Measurements from ENCODE around the gene PLCXD3.
"Not testable (repeated sequence)": the region's sequence is repeated elsewhere in the genome, so short reads cannot be mapped to it uniquely, and the experiment has no call there.

Gene PLCXD3

DNA sequence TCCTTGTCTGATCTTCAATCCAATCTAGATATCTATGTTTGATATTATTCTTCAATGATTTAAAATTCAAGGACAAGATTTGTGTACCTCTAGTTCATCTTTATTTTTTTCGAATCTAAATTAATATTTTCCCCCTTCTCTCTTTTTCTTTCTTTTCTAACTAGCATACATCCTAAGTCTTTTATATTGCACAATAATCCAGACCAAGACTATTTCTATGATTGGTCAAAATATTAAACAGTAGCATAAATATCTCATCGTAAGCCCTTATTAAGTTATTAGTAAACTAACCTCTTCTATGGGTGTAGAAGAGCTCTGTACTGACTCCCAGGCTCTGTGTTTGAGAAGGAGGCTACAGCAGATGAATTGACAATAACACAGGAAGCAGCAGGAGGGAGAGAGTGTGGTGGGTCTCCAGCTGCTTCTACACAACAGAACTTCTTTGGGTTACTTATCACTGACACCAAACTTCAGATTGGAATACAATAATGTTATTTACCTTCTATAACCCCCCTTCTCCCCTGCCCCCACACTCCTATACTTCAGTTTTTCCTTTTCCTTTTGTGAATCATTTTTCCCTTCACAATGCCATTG is 11.9 kb upstream of the PLCXD3 start:
- TF ChIP-seq POLR2AphosphoS5 (IDR thresholded peaks at IDR 0.05; ENCODE audit: low read depth, low read length), result no peak
- no peak for TF ChIP-seq TAF1 (IDR thresholded peaks at IDR 0.05; ENCODE audit: borderline replicate concordance, low read depth, low read length)
- TF ChIP-seq POLR2A (IDR thresholded peaks at IDR 0.05; ENCODE audit: low read depth, low read length), result no peak
- DNase-seq (ENCODE audit: insufficient read length) (no peak), FAIRE-seq (no peak)

- no peak for FAIRE-seq
- DNase-seq (ENCODE audit: insufficient read length), result no peak
These were observed 9.4 kb upstream of the PLCXD3 start for GRCh38 chr5:41519801-41520200.

GRCh38 chr5:41517909-41518308 is 7.5 kb upstream of the PLCXD3 start:
- DNase-seq (ENCODE audit: insufficient read length) (no peak), FAIRE-seq (no peak)
- TF ChIP-seq TAF1 (IDR thresholded peaks at IDR 0.05; ENCODE audit: borderline replicate concordance, low read depth, low read length) (no peak), POLR2A (IDR thresholded peaks at IDR 0.05; ENCODE audit: low read depth, low read length) (no peak), POLR2AphosphoS5 (IDR thresholded peaks at IDR 0.05; ENCODE audit: low read depth, low read length) (no peak)

More at GRCh38 chr5:41519801-41520200, 9.4 kb upstream of the PLCXD3 start:
- TF ChIP-seq POLR2A (IDR thresholded peaks at IDR 0.05; ENCODE audit: low read depth, low read length) (no peak), TAF1 (IDR thresholded peaks at IDR 0.05; ENCODE audit: borderline replicate concordance, low read depth, low read length) (no peak), POLR2AphosphoS5 (IDR thresholded peaks at IDR 0.05; ENCODE audit: low read depth, low read length) (no peak)

GRCh38 chr5:41511241-41511640 is 840 bp upstream of the PLCXD3 start:
- DNase-seq (ENCODE audit: insufficient read length), result no peak
- FAIRE-seq, result no peak
- TF ChIP-seq POLR2AphosphoS5 (IDR thresholded peaks at IDR 0.05; ENCODE audit: low read depth, low read length) (no peak), POLR2A (IDR thresholded peaks at IDR 0.05; ENCODE audit: low read depth, low read length) (no peak), TAF1 (IDR thresholded peaks at IDR 0.05; ENCODE audit: borderline replicate concordance, low read depth, low read length) (no peak)

DNA sequence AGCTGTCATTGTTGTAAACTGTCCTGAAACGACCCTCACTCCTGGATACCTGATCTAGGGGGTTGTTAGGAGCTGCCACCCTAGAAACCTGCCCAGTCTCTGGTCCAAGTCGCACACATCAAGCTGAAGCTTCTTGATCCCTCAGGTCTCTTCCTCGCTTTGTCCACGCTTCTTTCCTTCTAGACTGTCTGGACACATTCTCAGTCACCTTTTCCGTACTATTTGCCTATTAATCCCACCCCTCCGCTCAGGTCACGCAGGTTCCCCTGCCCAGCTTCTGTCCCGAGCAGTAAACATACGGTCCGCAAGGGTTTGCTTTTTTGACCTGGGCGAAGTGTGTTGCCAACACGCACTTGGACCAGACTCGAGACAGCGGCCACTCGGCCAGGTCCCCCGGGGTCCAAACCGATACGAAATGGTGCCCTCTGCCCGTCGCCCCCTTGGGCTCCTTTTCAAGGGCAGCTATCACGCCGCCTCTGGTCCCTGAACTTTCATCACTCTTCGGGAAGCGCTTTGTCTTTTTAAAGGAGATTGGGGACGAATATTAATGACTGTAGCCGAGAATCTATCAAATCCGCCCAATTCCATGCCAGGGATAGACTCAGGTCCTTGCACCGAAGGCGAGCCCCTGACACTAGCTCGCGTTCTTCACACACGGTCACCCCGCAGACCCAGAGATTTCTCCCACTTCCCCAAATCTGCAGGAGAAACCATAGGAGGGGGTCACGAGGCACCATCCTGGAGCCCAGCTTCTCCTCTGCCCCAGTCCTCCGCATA is 814 bp downstream of the PLCXD3 start:
- no peak for TF ChIP-seq POLR2A (IDR thresholded peaks at IDR 0.05; ENCODE audit: low read depth, low read length)
- TF ChIP-seq TAF1 (IDR thresholded peaks at IDR 0.05; ENCODE audit: borderline replicate concordance, low read depth, low read length), result no peak
- TF ChIP-seq POLR2AphosphoS5 (IDR thresholded peaks at IDR 0.05; ENCODE audit: low read depth, low read length), result no peak
- DNase-seq (ENCODE audit: insufficient read length), result no peak
- FAIRE-seq, result no peak

- no peak for FAIRE-seq
- DNase-seq (ENCODE audit: insufficient read length), result no peak
- no peak for TF ChIP-seq POLR2AphosphoS5 (IDR thresholded peaks at IDR 0.05; ENCODE audit: low read depth, low read length)
- TF ChIP-seq POLR2A (IDR thresholded peaks at IDR 0.05; ENCODE audit: low read depth, low read length), result no peak
- no peak for TF ChIP-seq TAF1 (IDR thresholded peaks at IDR 0.05; ENCODE audit: borderline replicate concordance, low read depth, low read length)
These were observed 1.6 kb downstream of the PLCXD3 start for GRCh38 chr5:41508696-41509398.

- no peak for FAIRE-seq
- no peak for DNase-seq (ENCODE audit: insufficient read length)
- TF ChIP-seq POLR2A (IDR thresholded peaks at IDR 0.05; ENCODE audit: low read depth, low read length) (no peak), TAF1 (IDR thresholded peaks at IDR 0.05; ENCODE audit: borderline replicate concordance, low read depth, low read length) (no peak), POLR2AphosphoS5 (IDR thresholded peaks at IDR 0.05; ENCODE audit: low read depth, low read length) (no peak)
These were observed 2.2 kb downstream of the PLCXD3 start for GRCh38 chr5:41508186-41508585.

- no peak for DNase-seq (ENCODE audit: insufficient read length)
- TF ChIP-seq POLR2AphosphoS5 (IDR thresholded peaks at IDR 0.05; ENCODE audit: low read depth, low read length) (no peak), TAF1 (IDR thresholded peaks at IDR 0.05; ENCODE audit: borderline replicate concordance, low read depth, low read length) (no peak), POLR2A (IDR thresholded peaks at IDR 0.05; ENCODE audit: low read depth, low read length) (no peak)
- FAIRE-seq, result no peak
These were observed 2.9 kb downstream of the PLCXD3 start for GRCh38 chr5:41507501-41507900.

DNA sequence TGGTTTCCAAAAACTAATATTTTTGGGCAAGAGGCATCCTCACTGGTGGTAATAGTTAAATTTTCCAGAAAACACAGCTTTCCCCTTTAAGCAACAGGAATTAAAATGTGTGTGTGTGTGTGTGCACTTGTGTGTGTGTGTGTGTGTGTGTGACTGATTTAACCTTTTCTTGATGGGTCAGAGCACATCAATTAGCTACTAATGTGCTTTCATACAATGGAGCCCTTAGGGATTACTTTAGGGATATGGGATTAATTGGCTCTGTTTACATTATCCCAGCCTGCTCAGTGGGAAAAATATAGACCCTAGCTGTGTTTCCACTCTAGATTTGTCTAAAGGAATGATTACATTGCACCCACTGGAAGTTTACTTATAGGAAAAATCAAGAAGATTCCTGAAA is 6.5 kb downstream of the PLCXD3 start:
- TF ChIP-seq POLR2A (IDR thresholded peaks at IDR 0.05; ENCODE audit: low read depth, low read length) (no peak), POLR2AphosphoS5 (IDR thresholded peaks at IDR 0.05; ENCODE audit: low read depth, low read length) (no peak)
- DNase-seq (ENCODE audit: insufficient read length) (no peak), FAIRE-seq (no peak)

- TF ChIP-seq POLR2A (IDR thresholded peaks at IDR 0.05; ENCODE audit: low read depth, low read length), result no peak
- TF ChIP-seq TAF1 (IDR thresholded peaks at IDR 0.05; ENCODE audit: borderline replicate concordance, low read depth, low read length), result no peak
- no peak for TF ChIP-seq POLR2AphosphoS5 (IDR thresholded peaks at IDR 0.05; ENCODE audit: low read depth, low read length)
- DNase-seq (ENCODE audit: insufficient read length), result no peak
- no peak for FAIRE-seq
These were observed 7.1 kb downstream of the PLCXD3 start for GRCh38 chr5:41503310-41503709.

- FAIRE-seq, result not testable (repeated sequence)
These were observed 16.8 kb downstream of the PLCXD3 start for GRCh38 chr5:41493490-41494126.

More at GRCh38 chr5:41493490-41494126, 16.8 kb downstream of the PLCXD3 start:
- not testable (repeated sequence) for DNase-seq (ENCODE audit: insufficient read length)

Data from GM12892 (cell line).